Measurements from ENCODE around the gene FLT4. TPM values are rescaled to one million over a fixed set of nuclear protein-coding genes. Genes with fewer than 3 reads are reported as not detected.

FLT4 gene
- total RNA-seq, 1 donor from 2014 or later = 7.2 TPM

GRCh38 chr5:180595381-180596114 lies 53.9 kb downstream of the FLT4 start:
- H3K79me2 ChIP-seq (ENCODE audit: insufficient read depth, low read length) = no peaks in the 10 kb centered on the region
- no peaks in the 10 kb centered on the region for H3K9me3 ChIP-seq (ENCODE audit: insufficient read depth, low read depth, low read length)
- H3K36me3 ChIP-seq (ENCODE audit: insufficient read depth, low read length) = no peaks in the 10 kb centered on the region
- H4K20me1 ChIP-seq (ENCODE audit: insufficient read depth, low read length) = no peaks in the 10 kb centered on the region
- H3K4me1 Mint-ChIP-seq (ENCODE audit: low read depth, unreplicated experiment) = peaks cover 4% of the 10 kb centered on the region
- no peak for DNase-seq (ENCODE audit: low read depth)
- peaks cover 17% of the 10 kb centered on the region for H3K27me3 ChIP-seq (ENCODE audit: insufficient read depth, low read length)
- H3K9ac ChIP-seq (ENCODE audit: low read length) = no peak overlapping the region
- H3K27me3 Mint-ChIP-seq (ENCODE audit: low read depth, unreplicated experiment) = peaks cover 29% of the 10 kb centered on the region
- TF ChIP-seq EZH2 (IDR thresholded peaks at IDR 0.05; ENCODE audit: insufficient read depth, low read length) (no peak), CTCF (IDR thresholded peaks at IDR 0.05; ENCODE audit: insufficient read depth, low read depth, low read length) (no peak)
- no peak for FAIRE-seq
- no peak overlapping the region for H3K27ac ChIP-seq (ENCODE audit: low read depth, low read length)
- H3K4me3 ChIP-seq (ENCODE audit: insufficient read depth, low read depth, low read length) = no peak overlapping the region
- no peak overlapping the region for H3K27ac Mint-ChIP-seq (ENCODE audit: unreplicated experiment)
- H2AFZ ChIP-seq (ENCODE audit: low read depth, low read length) = no peak overlapping the region
- H3K4me1 ChIP-seq (ENCODE audit: insufficient read depth, low read length) = peaks cover 5% of the 10 kb centered on the region
- H3K4me3 Mint-ChIP-seq (ENCODE audit: unreplicated experiment) = no peak overlapping the region
- peaks cover 4% of the 10 kb centered on the region for H3K36me3 Mint-ChIP-seq (ENCODE audit: low read depth, unreplicated experiment)
- H3K9me3 Mint-ChIP-seq (ENCODE audit: unreplicated experiment) = peaks cover 1% of the 10 kb centered on the region
- H3K4me2 ChIP-seq (ENCODE audit: low read length) = no peak overlapping the region

- no peak for FAIRE-seq
- H3K9me3 Mint-ChIP-seq (ENCODE audit: unreplicated experiment) = no peaks in the 10 kb centered on the region
- Histone ChIP-seq H3K27ac (ENCODE audit: low read depth, low read length) (no peak overlapping the region), H3K4me3 (ENCODE audit: insufficient read depth, low read depth, low read length) (no peak overlapping the region), H3K9ac (ENCODE audit: low read length) (no peak overlapping the region), H3K79me2 (ENCODE audit: insufficient read depth, low read length) (no peaks in the 10 kb centered on the region), H3K4me1 (ENCODE audit: insufficient read depth, low read length) (peaks cover 5% of the 10 kb centered on the region), H2AFZ (ENCODE audit: low read depth, low read length) (no peak overlapping the region), H3K9me3 (ENCODE audit: insufficient read depth, low read depth, low read length) (no peaks in the 10 kb centered on the region), H3K4me2 (ENCODE audit: low read length) (no peak overlapping the region), H3K36me3 (ENCODE audit: insufficient read depth, low read length) (no peaks in the 10 kb centered on the region), H4K20me1 (ENCODE audit: insufficient read depth, low read length) (no peaks in the 10 kb centered on the region), H3K27me3 (ENCODE audit: insufficient read depth, low read length) (peaks cover 21% of the 10 kb centered on the region)
- H3K27ac Mint-ChIP-seq (ENCODE audit: unreplicated experiment) = no peak overlapping the region
- no peak for DNase-seq (ENCODE audit: low read depth)
- TF ChIP-seq CTCF (IDR thresholded peaks at IDR 0.05; ENCODE audit: insufficient read depth, low read depth, low read length) = no peak
- TF ChIP-seq EZH2 (IDR thresholded peaks at IDR 0.05; ENCODE audit: insufficient read depth, low read length) = no peak
- H3K36me3 Mint-ChIP-seq (ENCODE audit: low read depth, unreplicated experiment) = peaks cover 4% of the 10 kb centered on the region
- no peak overlapping the region for H3K4me3 Mint-ChIP-seq (ENCODE audit: unreplicated experiment)
- H3K4me1 Mint-ChIP-seq (ENCODE audit: low read depth, unreplicated experiment) = peaks cover 4% of the 10 kb centered on the region
- H3K27me3 Mint-ChIP-seq (ENCODE audit: low read depth, unreplicated experiment) = peaks cover 25% of the 10 kb centered on the region
Measured at GRCh38 chr5:180595046-180595379, 54.4 kb downstream of the FLT4 start.

- no peak overlapping the region for H2AFZ ChIP-seq (ENCODE audit: low read depth, low read length)
- peaks cover 26% of the 10 kb centered on the region for H3K27me3 ChIP-seq (ENCODE audit: insufficient read depth, low read length)
- no peaks in the 10 kb centered on the region for H3K36me3 ChIP-seq (ENCODE audit: insufficient read depth, low read length)
- TF ChIP-seq EZH2 (IDR thresholded peaks at IDR 0.05; ENCODE audit: insufficient read depth, low read length) (no peak), CTCF (IDR thresholded peaks at IDR 0.05; ENCODE audit: insufficient read depth, low read depth, low read length) (no peak)
- no peak overlapping the region for H3K9ac ChIP-seq (ENCODE audit: low read length)
- H3K4me3 Mint-ChIP-seq (ENCODE audit: unreplicated experiment) = no peak overlapping the region
- no peak overlapping the region for H3K4me3 ChIP-seq (ENCODE audit: insufficient read depth, low read depth, low read length)
- no peaks in the 10 kb centered on the region for H3K9me3 Mint-ChIP-seq (ENCODE audit: unreplicated experiment)
- no peaks in the 10 kb centered on the region for H3K79me2 ChIP-seq (ENCODE audit: insufficient read depth, low read length)
- no peak overlapping the region for H3K4me2 ChIP-seq (ENCODE audit: low read length)
- H4K20me1 ChIP-seq (ENCODE audit: insufficient read depth, low read length) = no peaks in the 10 kb centered on the region
- no peaks in the 10 kb centered on the region for H3K9me3 ChIP-seq (ENCODE audit: insufficient read depth, low read depth, low read length)
- peaks cover 28% of the 10 kb centered on the region for H3K27me3 Mint-ChIP-seq (ENCODE audit: low read depth, unreplicated experiment)
- H3K4me1 ChIP-seq (ENCODE audit: insufficient read depth, low read length) = peaks cover 5% of the 10 kb centered on the region
- no peak for FAIRE-seq
- H3K4me1 Mint-ChIP-seq (ENCODE audit: low read depth, unreplicated experiment) = peaks cover 4% of the 10 kb centered on the region
- no peak overlapping the region for H3K27ac Mint-ChIP-seq (ENCODE audit: unreplicated experiment)
- H3K27ac ChIP-seq (ENCODE audit: low read depth, low read length) = no peak overlapping the region
- peaks cover 4% of the 10 kb centered on the region for H3K36me3 Mint-ChIP-seq (ENCODE audit: low read depth, unreplicated experiment)
- no peak for DNase-seq (ENCODE audit: low read depth)
Measured at GRCh38 chr5:180594311-180595045, 54.9 kb downstream of the FLT4 start.

Data from astrocyte (in vitro differentiated cells and primary cell).